ENCODE results near the gene PAQR8.

PAQR8 gene

GRCh38 chr6:52347818-52348217 lies 14.1 kb upstream of the PAQR8 start:
- DNase-seq (ENCODE audit: low read depth), result no peak

- DNase-seq (ENCODE audit: low read depth), result no peak
Measured at GRCh38 chr6:52351879-52352238, 10.1 kb upstream of the PAQR8 start.

GRCh38 chr6:52352239-52353018 lies 9.5 kb upstream of the PAQR8 start:
- no peak for DNase-seq (ENCODE audit: low read depth)

- no peak for DNase-seq (ENCODE audit: low read depth)
Measured at GRCh38 chr6:52356017-52356416, 5.9 kb upstream of the PAQR8 start.

GRCh38 chr6:52359403-52359802 lies 2.5 kb upstream of the PAQR8 start:
- no peak for DNase-seq (ENCODE audit: low read depth)

GRCh38 chr6:52360028-52360427 lies 1.9 kb upstream of the PAQR8 start:
- DNase-seq (ENCODE audit: low read depth), result no peak

- no peak for DNase-seq (ENCODE audit: low read depth)
Measured at GRCh38 chr6:52360601-52361413, 1.1 kb upstream of the PAQR8 start.

GRCh38 chr6:52361414-52361944 lies 472 bp upstream of the PAQR8 start:
- DNase-seq (ENCODE audit: low read depth), result no peak

DNA sequence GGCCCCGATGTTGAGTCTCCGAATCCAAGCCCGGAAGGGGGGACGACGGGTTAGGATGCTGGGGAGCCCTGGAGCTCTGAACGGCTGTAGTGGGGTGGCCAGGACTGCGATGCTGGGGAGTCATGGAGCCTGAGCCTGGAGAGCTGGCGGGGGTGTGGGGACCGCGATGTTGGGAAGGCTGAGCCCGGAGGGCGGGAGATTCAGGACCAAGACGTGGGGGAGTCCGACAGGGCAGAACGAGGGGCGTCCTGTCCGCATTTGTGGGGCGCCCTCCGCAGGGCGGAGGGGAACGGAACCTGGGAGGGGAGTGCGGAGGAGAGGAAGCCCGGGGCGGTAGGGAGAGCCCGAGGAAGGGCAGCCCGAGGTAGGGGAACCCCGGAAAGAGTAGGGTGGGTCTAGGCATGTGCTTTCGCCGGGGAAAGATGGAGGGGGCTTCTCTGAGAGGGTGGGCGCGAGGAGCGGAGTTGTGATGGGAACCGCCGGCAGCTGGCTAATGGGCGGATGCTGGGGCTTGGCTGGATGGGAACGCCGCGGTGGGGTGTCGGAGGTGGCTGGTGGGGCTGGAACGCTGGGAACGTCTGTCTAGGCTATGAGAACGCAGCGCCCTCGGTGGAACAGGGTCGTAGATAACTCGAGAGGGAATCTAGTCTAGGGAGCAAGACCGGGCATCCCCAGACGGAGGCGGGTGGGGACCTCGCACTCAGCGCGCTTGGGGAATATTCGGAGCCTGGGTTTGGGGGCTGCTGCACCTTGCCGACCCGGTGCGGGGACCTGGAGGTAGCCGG lies 684 bp downstream of the PAQR8 start:
- DNase-seq (ENCODE audit: low read depth), result peak; percentile 10

- no peak for DNase-seq (ENCODE audit: low read depth)
Measured at GRCh38 chr6:52363228-52363867, 1.4 kb downstream of the PAQR8 start.

DNA sequence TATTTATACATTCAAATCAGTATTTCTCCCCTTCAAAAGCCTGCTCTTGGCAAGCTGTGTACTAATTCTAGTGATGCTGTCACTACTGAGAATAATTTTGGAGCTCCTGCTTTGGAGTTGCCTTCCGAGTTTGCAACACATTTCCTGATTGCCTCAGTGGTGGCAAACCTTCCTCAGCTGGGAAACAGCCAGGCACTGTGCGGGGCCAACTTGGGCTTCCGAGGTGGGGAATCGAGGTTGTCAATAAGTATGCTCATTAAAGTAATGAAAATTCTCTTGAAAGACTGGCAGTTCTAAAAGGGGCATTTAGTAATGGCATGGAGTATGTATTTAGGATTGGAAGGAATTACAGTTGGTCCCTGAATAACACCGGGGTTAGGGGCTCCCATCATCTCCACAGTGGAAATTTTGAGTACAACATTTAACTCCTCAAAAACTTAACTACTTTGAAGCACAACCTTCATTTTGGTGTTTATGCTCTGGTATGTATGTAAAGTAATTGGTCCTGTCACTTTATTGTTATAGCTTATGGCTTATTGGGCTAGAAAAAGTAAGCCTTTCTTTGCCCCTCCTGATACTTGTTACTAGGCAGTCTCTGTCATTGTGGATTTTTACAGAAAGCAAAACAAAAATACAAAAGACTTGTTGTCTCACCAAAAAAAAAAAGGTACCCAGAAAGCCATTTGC lies 2.7 kb downstream of the PAQR8 start:
- DNase-seq (ENCODE audit: low read depth), result no peak

- DNase-seq (ENCODE audit: low read depth), result no peak
Measured at GRCh38 chr6:52365317-52365716, 3.4 kb downstream of the PAQR8 start.

DNA sequence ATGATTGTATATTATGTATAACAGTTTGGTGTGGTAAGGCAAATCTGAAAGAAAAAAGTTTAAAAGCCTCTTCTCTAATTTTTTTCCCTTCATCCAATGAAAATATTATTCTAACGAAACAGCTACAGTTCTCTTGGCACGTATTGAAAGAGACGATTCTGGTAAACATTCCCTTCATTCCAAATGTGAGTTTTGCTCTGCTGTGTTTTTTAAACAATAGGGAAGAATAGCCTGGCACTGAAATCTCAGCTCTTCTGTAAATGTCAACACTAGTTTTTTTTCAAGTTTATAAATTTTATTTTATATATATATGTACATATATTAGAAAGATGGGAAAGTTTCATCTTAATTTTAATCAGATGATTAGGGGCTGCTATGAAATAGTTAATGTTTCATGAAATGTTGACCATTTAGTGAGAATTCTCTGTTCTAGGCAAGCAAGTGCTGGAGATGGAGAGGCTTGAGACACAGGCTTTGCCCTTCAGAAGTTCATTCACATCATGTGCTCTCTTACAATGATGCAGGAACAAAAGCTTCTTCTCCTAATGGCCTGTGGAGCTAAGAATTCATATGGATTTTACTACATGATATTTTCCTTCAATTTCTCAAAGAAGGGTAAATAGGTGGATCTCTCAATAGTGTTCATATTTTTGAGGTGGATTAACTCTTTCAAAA lies 4.1 kb downstream of the PAQR8 start:
- DNase-seq (ENCODE audit: low read depth), result no peak

DNA sequence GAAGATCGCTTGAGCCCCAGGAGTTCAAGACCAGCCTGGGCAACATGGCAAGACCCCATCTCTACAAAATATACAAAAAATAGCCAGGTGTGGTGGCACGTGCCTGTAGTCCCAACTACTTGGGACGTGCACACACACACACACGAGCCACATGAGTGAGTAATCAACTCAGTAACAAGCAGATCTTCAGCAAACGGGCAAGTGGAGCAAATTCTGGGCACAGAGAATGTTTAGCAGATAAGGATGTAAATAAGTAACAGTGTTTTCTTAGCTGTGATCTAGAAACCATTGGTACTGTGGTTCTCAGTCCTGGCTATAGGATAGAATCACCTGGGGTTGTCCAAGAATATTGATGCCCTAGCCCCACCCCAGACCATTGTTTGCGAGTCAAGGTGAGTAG lies 6.1 kb downstream of the PAQR8 start:
- no peak for DNase-seq (ENCODE audit: low read depth)

- DNase-seq (ENCODE audit: low read depth), result no peak
Measured at GRCh38 chr6:52369234-52369633, 7.3 kb downstream of the PAQR8 start.

DNA sequence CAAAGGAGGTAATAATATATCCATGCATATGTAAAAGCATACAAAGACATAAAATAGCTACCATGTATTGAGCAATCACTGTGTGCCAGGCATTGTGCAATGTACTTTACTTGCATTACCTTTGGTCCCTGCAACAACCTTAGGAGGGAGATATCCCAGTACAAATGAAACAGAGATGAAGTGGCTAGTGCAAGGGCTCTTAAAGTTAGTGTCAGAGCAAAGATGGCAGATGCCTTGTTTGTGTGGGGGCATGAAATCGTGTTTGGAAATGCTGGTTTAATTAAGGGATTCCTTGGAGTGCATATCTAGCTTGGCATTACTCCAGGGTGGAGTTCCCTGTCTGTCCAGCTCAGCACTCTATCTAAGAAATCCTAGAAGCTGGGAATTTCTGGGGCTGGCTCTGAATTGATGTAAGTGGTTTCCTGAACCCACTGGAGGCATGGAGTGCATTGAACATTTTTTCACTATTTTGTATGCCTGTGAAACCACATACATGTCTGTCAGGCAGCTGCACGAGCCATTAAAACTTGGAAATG lies 9.8 kb downstream of the PAQR8 start:
- no peak for DNase-seq (ENCODE audit: low read depth)

GRCh38 chr6:52373151-52373690 lies 11.3 kb downstream of the PAQR8 start:
- DNase-seq (ENCODE audit: low read depth), result no peak

GRCh38 chr6:52374247-52374646 lies 12.3 kb downstream of the PAQR8 start:
- DNase-seq (ENCODE audit: low read depth), result no peak

DNA sequence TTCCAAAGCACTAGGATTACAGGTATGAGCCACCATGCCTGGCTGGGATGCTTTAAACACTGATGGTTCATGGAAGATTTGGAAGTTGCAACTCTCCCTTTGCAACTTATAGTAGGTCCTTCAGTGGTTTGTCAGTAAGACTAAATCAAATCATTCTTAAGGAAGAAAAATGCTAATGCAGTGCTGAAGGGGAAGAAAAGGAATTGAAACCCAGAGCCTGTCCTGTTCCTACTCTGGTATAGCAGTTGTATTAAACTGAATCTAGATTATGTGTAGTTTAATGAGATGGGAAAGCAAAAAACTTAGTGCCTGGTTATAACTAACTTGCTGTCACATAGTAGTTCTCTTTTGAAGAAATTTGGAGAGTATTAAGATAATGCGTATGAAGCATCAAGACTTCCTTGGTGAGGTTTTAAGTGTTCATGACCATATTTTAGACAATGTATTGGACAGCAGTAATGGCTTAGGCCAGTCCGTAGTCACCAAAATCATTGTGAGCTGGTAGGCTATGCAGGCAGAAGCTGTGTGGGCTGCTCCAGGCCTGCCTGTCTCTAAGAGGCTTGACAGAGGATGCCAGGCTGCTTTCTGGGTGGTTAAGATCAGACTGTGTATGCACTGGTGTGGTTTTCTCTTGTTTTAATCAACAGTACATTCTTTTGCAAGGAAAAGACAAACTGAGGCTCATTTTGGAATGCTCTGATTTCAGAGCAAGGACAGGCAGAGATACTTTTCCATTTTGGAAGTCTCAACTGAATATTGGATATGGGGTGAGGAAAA lies 14.0 kb downstream of the PAQR8 start:
- no peak for DNase-seq (ENCODE audit: low read depth)
